ENCODE results near the gene TRIM47.
"Not testable (repeated sequence)": the region's sequence is repeated elsewhere in the genome, so short reads cannot be mapped to it uniquely, and the experiment has no call there.

TRIM47 gene

GRCh38 chr17:75891605-75892555 is 13.5 kb upstream of the TRIM47 start:
- no peak for DNase-seq (ENCODE audit: low read depth in 3 of 3, low spot score in 1 of 3)

GRCh38 chr17:75891022-75891604 is 12.7 kb upstream of the TRIM47 start:
- no peak for DNase-seq (ENCODE audit: low read depth in 3 of 3, low spot score in 1 of 3)

- no peak for DNase-seq (ENCODE audit: low read depth in 3 of 3, low spot score in 1 of 3)
Measured at GRCh38 chr17:75889454-75889853, 11.1 kb upstream of the TRIM47 start.

- DNase-seq (ENCODE audit: low read depth in 3 of 3, low spot score in 1 of 3): no peak
Measured at GRCh38 chr17:75888484-75888883, 10.1 kb upstream of the TRIM47 start.

GRCh38 chr17:75885860-75886259 is 7.5 kb upstream of the TRIM47 start:
- not testable (repeated sequence) for DNase-seq (ENCODE audit: low read depth in 3 of 3, low spot score in 1 of 3)

- no peak for DNase-seq (ENCODE audit: low read depth in 3 of 3, low spot score in 1 of 3)
Measured at GRCh38 chr17:75885431-75885830, 7.0 kb upstream of the TRIM47 start.

DNA sequence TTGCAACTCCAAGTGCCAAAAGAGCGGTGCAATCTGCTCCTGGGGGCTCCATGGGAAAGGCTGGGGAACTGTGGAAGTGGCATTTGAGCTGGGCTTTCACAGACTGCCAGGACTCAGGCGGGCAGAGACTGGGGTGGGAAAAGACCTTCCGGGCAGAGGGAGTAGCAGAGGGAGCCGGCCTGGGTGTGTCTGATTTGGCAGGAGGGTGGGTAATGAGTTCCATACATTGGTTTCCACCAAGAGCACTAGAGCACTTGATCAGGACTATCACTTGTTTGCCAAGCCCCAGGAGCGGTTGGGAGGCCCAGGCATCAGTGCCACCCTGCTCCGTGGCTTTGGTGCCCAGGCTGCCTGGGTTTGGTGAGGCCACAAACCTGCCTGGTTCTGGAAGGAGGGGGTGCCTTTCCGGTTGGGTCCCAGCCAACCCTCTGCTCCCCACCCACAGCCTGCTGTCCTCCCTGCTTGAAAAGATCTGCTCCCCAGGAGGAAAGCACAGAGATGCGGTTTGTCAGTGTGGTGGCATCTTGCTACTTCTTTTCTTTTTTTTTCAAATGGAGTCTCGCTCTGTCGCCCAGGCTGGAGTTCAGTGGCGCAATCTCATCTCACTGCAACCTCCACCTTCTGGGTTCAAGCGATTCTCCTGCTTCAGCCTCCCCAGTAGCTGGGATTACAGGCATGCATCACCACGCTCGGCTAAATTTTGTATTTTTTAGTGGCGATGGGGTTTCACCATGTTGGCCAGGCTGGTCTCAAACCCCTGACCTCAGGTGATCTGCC is 3.5 kb upstream of the TRIM47 start:
- no peak for DNase-seq (ENCODE audit: low read depth in 3 of 3, low spot score in 1 of 3)

DNA sequence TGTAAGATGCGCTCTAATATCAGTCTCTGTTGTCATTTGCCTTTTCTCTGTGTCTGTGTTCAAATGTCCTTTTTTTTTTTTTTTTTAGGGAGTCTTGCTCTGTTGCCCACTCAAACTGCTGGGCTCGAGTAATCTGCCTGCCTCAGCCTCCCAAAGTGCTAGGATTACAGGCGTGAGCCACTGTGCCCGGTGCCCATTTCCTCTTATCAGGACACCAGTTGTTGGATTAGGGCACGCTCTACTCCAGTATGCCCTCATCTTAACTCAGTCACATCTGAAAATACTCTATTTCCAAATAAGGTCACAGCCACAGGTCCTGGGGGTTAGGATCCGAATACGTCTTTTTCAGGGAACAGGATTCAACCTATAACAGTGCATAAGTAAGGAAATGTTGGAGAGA is 1.9 kb upstream of the TRIM47 start:
- DNase-seq (ENCODE audit: low read depth in 3 of 3, low spot score in 1 of 3): no peak

DNA sequence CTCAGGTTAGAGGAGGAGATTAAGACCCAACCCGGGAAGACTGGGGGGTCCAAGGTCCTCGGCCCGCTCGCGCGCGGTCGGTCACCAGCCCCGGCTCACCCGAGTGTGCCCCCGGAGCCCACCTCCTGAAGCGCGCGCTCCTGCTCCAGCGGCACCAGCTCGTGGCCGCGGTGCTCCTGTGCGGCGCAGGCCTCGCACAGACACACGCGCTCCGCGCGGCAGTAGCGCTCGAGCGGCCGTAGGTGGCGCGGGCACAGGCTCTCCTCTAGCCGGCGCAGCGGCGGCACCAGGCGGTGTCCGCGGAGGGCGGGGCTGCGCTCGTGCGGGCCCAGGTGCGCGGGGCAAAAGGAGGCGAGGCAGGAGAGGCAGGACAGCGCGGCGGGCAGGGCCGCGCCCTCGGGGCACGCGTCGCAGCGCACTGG is 618 bp downstream of the TRIM47 start:
- DNase-seq (ENCODE audit: low read depth in 3 of 3, low spot score in 1 of 3): peak in 2 of 3 donors; percentile 50 to 54

- no peak for DNase-seq (ENCODE audit: low read depth in 3 of 3, low spot score in 1 of 3)
Measured at GRCh38 chr17:75876938-75877751, 1.2 kb downstream of the TRIM47 start.

DNA sequence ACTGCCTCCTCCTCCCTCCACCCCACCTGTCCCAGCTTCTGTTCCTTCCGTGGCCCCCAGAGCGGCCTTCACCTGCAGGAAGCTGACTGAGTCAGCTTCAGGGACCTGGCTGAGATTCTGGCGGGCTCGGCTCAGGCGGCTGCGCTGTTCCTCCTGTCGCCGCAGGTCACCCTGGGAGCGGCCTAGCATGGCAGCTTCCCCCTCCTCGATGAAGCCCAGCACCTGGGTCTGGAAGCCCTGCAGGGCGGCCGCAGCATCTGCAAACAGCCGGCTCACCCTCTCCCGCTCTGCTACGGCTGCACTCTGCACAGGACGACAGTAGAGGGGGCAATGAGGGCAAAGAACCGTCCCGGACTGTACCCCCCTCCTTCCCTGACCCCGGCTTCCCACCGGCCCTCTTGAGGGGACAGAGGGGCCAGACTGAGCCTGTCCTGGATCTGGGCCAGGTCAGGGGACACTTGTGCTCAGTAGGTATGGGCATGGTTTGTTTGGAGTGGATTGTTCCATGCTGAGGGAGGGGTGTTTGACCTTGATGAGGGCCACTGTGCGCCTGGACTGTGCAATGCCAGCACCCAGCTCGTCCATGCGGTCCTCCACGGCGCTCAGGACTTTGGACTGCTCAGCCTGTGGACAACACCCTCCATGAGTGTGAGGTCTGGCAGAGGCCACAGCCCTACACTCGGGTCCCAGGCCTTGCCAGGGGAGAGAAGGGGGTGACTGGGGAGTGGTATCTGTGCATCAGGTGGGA is 2.0 kb downstream of the TRIM47 start:
- DNase-seq (ENCODE audit: low read depth in 3 of 3, low spot score in 1 of 3): peak; percentile 40 to 65 (median 58)

GRCh38 chr17:75875940-75876189 is 2.5 kb downstream of the TRIM47 start:
- DNase-seq (ENCODE audit: low read depth in 3 of 3, low spot score in 1 of 3): no peak

DNA sequence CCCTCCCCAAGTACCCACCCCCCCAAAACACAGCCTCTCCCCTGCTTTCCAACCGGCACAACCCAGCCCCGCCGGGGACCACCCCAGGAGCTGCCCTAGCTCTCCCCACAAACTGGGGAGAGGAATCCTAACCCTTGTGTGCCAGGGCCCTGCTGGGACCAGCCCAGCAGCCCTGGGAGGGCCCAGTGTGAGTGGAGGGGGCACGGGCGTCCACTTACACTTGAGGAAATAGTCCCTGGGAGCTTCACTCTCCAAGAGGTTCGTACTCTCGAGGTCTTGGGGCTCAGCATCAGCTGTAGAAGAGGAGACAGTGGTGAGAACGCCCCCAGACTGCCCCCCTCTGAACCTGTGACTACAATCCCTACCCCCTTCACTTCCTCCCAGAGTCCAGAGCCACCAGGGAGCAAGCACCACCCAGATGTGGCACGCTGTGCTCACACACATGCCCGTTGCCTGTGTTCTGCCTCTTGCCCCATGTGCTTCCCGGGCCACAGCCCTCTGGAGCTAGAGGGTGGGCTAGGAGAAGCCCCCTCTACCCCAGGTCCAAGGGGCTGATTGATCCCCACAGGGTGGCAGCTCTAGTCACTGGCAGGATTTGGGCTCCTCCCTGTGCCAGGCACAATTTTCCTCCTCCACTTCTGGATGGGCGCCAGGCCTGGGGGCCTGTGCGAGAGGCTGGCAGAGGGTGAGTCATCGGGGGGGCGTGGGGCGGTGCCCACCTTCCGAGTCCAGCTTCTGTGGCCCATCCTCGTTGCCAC is 3.0 kb downstream of the TRIM47 start:
- no peak for DNase-seq (ENCODE audit: low read depth in 3 of 3, low spot score in 1 of 3)

DNA sequence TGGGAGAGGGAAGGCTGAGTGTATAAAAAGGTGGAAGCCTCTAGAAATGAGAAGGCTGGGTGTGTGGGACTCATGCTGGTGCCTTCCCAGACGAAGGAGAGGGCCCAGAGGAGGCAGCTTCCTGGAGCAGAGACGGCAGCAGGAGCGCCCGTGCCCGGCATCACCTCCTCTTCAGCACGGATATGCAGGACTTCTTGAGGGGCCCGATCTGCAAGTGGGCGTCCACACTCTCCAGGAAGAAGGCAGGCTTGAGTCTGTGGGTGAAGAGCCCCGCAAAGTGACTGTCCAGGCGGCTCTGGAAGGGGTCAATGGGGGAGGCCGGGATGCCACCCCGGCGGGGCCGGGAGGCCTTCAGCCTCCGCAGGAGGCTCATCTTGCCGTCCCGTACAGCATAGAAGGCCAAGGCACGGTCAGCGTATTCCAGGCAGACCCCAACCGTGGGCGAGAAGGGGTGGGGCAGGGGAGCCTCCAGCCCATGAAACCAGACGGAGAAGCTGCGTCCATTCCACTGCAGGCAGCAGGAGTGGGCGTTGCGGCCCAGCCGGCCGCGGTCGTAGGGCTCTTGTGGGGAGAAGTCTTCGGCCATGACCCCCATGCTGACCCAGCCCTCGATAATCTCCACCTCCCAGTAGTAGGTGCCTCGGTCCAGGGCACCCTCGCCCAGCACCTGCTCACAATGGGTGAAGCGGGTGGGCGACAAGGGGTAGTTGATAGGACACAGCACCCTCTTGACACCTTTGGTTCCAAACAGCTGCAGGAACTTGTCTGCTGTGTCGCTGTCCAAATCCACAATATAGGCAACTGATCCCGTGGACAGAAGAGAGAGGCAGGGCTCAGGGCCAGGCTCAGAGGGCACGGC is 3.8 kb downstream of the TRIM47 start:
- DNase-seq (ENCODE audit: low read depth in 3 of 3, low spot score in 1 of 3): no peak

DNA sequence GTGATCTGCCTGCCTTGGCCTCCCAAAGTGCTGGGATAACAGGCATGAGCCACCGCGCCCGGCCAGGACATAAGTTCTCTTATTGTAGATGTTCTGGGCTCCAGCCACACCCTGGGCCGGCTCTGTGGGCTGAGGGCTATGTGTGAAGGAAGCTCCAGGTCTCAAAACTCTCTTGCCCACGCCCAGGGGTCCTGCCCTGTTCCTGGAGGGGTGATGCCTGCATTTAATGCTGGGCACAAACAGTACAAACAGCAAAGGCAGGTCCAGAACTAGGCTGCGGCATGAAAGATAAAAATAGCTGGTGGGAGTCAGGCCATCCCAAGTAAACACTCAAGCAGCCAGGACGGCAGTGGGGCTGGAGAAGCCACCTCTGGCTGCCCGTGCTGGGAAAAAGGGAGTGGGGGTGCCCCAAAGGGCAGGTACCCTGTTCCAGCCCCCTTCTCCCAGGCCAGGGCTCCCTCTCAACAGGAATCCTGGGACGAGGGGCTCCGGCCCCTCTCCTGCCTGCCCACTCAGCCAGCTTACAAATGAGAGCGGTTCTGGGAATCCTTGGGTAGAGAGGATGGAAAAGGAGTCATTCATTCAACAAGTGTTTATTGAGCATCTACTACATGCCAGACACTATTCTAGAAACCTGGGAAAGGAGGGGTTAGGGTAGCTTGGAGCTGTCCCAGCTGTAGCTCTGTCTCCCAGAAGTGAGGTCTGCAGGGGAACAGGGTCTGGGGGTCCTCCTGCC is 4.6 kb downstream of the TRIM47 start:
- DNase-seq (ENCODE audit: low read depth in 3 of 3, low spot score in 1 of 3): no peak

DNA sequence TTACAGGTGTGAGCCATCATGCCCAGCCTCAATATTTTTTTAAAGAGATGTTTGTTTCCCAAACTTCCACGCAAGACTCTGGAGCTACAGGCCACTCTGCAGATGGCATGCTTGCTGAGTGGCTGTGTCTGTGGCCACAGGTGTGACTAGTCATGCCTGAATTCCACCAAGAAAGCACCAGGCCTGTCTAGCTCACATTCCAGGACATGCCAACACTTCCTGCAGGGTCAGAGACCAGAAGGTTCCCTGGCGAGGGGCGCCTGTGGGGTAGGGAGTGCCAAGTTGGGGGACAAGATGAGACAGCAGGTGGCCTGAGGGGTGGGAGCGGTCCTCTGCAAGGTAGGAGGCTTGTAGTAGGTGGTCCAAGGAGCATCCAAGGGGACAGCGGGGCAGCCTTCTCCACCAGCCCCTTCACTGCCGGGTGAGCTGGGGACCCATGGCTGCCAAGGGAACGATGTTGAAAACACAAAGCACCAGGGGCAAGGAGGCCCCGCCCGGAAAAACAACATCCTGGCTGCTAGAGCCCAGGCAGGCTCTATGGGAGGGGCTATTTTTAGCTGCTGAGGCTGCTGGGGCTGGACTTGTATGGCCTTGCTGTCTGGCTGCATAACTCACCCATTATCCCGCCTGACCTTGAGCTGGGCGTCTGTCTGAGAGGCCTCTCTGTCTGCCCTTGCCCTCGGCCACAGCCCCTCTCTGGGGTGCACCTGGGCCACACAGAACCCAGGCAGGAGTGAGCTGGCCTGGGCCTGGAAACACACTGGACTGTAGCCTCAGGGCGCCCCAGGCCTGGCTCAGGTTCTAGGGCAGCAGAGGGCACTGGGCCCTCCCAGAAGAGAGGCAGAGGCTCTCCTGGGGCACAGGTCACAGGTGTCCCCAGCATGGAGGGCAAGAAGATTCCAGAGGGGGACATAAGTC is 5.7 kb downstream of the TRIM47 start:
- peak in 1 of 3 donors; percentile 28 for DNase-seq (ENCODE audit: low read depth in 3 of 3, low spot score in 1 of 3)

DNA sequence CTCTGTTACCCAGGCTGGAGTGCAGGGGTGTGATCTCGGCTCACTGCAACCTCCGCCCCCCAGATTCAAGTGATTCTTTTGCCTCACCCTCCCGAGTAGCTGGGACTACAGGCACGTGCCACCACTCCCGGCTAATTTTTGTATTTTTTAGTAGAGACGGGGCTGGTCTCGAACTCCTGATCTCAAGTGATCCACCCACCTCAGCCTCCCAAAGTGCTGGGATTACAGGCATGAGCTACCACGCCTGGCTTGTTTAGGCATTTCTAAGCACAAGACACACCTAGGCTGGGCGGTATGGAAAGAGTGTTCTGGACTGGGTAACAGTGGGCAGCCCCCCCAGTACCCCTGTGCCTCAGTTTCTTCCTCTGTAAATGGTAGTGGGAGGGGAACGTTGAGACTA is 8.2 kb downstream of the TRIM47 start:
- not testable (repeated sequence) for DNase-seq (ENCODE audit: low read depth in 3 of 3, low spot score in 1 of 3)

Measured in stimulated activated CD4-positive, alpha-beta T cell treated with anti-CD3 and anti-CD28 coated beads, TNF-alpha, amount 100 ng/mL, for 1 hour (primary cell).